ENCODE results near the gene PCDH9.

PCDH9 gene

GRCh38 chr13:67083519-67083918 lies 146.6 kb downstream of the PCDH9 start:
- DNase-seq (ENCODE audit: low read depth in 2 of 2): no peak

GRCh38 chr13:67080351-67080750 lies 149.8 kb downstream of the PCDH9 start:
- DNase-seq (ENCODE audit: low read depth in 2 of 2): no peak

- DNase-seq (ENCODE audit: low read depth in 2 of 2): no peak
Observed at GRCh38 chr13:67078062-67078461, 152.1 kb downstream of the PCDH9 start.

- DNase-seq (ENCODE audit: low read depth in 2 of 2): no peak
Observed at GRCh38 chr13:67077132-67077531, 153.0 kb downstream of the PCDH9 start.

- DNase-seq (ENCODE audit: low read depth in 2 of 2): no peak
Observed at GRCh38 chr13:67076378-67076777, 153.8 kb downstream of the PCDH9 start.

- DNase-seq (ENCODE audit: low read depth in 2 of 2): no peak
Observed at GRCh38 chr13:67075239-67075638, 154.9 kb downstream of the PCDH9 start.

GRCh38 chr13:67071918-67072598 lies 158.1 kb downstream of the PCDH9 start:
- DNase-seq (ENCODE audit: low read depth in 2 of 2): no peak

- no peak for DNase-seq (ENCODE audit: low read depth in 2 of 2)
Observed at GRCh38 chr13:67070306-67070705, 159.8 kb downstream of the PCDH9 start.

- no peak for DNase-seq (ENCODE audit: low read depth in 2 of 2)
Observed at GRCh38 chr13:67069117-67069767, 160.9 kb downstream of the PCDH9 start.

GRCh38 chr13:67064920-67065319 lies 165.2 kb downstream of the PCDH9 start:
- no peak for DNase-seq (ENCODE audit: low read depth in 2 of 2)

GRCh38 chr13:67063036-67063435 lies 167.1 kb downstream of the PCDH9 start:
- DNase-seq (ENCODE audit: low read depth in 2 of 2): no peak

- no peak for DNase-seq (ENCODE audit: low read depth in 2 of 2)
Observed at GRCh38 chr13:67062160-67062559, 168.0 kb downstream of the PCDH9 start.

- no peak for DNase-seq (ENCODE audit: low read depth in 2 of 2)
Observed at GRCh38 chr13:67061750-67062149, 168.4 kb downstream of the PCDH9 start.

GRCh38 chr13:67052550-67053490 lies 177.3 kb downstream of the PCDH9 start:
- no peak for DNase-seq (ENCODE audit: low read depth in 2 of 2)

- DNase-seq (ENCODE audit: low read depth in 2 of 2): no peak
Observed at GRCh38 chr13:67049744-67050143, 180.4 kb downstream of the PCDH9 start.

GRCh38 chr13:67048821-67049150 lies 181.3 kb downstream of the PCDH9 start:
- DNase-seq (ENCODE audit: low read depth in 2 of 2): no peak

GRCh38 chr13:67048084-67048820 lies 181.9 kb downstream of the PCDH9 start:
- DNase-seq (ENCODE audit: low read depth in 2 of 2): no peak

GRCh38 chr13:67045357-67045756 lies 184.8 kb downstream of the PCDH9 start:
- DNase-seq (ENCODE audit: low read depth in 2 of 2): no peak

- no peak for DNase-seq (ENCODE audit: low read depth in 2 of 2)
Observed at GRCh38 chr13:67043901-67044300, 186.2 kb downstream of the PCDH9 start.

GRCh38 chr13:67042556-67042955 lies 187.6 kb downstream of the PCDH9 start:
- DNase-seq (ENCODE audit: low read depth in 2 of 2): no peak

GRCh38 chr13:67036699-67037457 lies 193.3 kb downstream of the PCDH9 start:
- no peak for DNase-seq (ENCODE audit: low read depth in 2 of 2)
